PFSK-1 (cell line): ENCODE results near the gene SCUBE1.

ENCODE experiments used
- POLR2AphosphoS5 ChIP-seq: IDR thresholded peaks from 2 replicates; pipeline ENCODE4 v1.6.1; 2012; ENCODE audit warnings: low read depth, mild to moderate bottlenecking, control low read depth, low read length, moderate library complexity
- TAF1 ChIP-seq: IDR thresholded peaks from 2 replicates; pipeline ENCODE4 v1.6.1; 2012; ENCODE audit warnings: low read length, control low read depth, borderline replicate concordance; ENCODE audit not compliant: insufficient read depth
- TF ChIP-seq, protein P1 (sequence below), 2 experiments: IDR thresholded peaks; 2 replicates each; pipeline versions ENCODE4 v1.6.1 to v1.8.0; 2011 to 2012; ENCODE audit warnings: low read depth in 2 of 2, low read length in 2 of 2, control low read depth in 1 of 2, inconsistent platforms in 1 of 2, mild to moderate bottlenecking in 1 of 2, moderate library complexity in 1 of 2; ENCODE audit not compliant: insufficient read depth in 1 of 2

DNA sequence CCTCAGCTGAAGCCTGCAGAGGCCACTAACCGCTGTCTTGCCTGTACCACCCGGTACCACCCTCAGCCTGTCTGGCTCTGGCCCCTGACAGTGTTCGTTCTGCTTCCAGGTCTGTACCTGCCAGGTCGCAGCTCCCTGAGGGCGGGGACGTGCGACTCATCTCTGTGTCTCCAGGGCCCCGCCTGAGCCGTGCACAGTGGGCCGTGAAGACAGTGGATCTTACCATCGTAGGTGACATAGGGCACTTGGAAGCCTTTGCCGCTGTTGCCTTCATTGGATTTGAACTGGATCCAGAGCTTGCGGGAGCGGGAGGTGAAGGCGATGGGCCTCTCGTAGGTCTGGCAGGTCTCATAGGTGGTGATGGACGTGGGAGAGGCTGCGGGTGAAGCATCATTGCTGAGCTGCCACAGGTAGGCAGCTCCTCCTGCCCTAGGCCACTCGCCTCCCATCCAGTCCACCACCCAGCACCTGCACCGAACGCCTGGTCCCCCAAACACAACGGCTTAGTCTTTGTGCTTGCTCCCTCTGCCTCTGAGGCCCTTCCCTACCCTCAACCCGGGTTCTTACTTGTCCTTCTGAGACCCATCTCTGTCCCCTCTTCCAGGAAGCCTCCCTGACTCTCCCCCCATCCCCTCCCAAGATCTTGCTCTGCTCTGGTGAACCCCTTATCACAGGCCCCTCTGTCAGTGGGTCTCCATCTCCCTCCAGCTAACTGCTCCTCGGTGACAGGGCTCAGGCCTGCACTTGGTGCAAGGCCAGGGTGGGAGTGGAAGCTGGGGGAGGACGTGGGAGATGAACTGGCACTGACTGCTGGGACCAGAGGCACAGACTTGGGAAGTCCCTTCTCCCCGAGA lies 135.1 kb downstream of the SCUBE1 start:
- no peak for TF ChIP-seq POLR2AphosphoS5
- TF ChIP-seq TAF1, result no peak
- TF ChIP-seq, protein P1, sequence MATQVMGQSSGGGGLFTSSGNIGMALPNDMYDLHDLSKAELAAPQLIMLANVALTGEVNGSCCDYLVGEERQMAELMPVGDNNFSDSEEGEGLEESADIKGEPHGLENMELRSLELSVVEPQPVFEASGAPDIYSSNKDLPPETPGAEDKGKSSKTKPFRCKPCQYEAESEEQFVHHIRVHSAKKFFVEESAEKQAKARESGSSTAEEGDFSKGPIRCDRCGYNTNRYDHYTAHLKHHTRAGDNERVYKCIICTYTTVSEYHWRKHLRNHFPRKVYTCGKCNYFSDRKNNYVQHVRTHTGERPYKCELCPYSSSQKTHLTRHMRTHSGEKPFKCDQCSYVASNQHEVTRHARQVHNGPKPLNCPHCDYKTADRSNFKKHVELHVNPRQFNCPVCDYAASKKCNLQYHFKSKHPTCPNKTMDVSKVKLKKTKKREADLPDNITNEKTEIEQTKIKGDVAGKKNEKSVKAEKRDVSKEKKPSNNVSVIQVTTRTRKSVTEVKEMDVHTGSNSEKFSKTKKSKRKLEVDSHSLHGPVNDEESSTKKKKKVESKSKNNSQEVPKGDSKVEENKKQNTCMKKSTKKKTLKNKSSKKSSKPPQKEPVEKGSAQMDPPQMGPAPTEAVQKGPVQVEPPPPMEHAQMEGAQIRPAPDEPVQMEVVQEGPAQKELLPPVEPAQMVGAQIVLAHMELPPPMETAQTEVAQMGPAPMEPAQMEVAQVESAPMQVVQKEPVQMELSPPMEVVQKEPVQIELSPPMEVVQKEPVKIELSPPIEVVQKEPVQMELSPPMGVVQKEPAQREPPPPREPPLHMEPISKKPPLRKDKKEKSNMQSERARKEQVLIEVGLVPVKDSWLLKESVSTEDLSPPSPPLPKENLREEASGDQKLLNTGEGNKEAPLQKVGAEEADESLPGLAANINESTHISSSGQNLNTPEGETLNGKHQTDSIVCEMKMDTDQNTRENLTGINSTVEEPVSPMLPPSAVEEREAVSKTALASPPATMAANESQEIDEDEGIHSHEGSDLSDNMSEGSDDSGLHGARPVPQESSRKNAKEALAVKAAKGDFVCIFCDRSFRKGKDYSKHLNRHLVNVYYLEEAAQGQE (IDR thresholded peaks at IDR 0.05; ENCODE audit: insufficient read depth in 1 of 2, low read depth in 2 of 2, low read length in 2 of 2), result no peak
